Right lobe of liver (tissue), 4 donors: ENCODE results near the gene SIK3.

ENCODE experiments used
- CTCF ChIP-seq, 4 donors: fragments of 200-600 bp in 3 of 4; fragments of 450-650 bp in 1 of 4; IDR thresholded peaks; one replicate each; pipeline versions ENCODE4 v1.5.1 to v1.8.0; 2016 to 2022; ENCODE audit warnings: antibody characterized with exemption in 4 of 4, mild to moderate bottlenecking in 2 of 4
- POLR2A ChIP-seq: fragments of 450-650 bp; IDR thresholded peaks from one replicate; pipeline ENCODE4 v1.6.1; 2017; ENCODE audit warnings: antibody characterized with exemption, mild to moderate bottlenecking
- donor health status: DM: no; HTN: no; CAD: no.
- donor health status: DM: no; HTN: no; CAD: no.
- donor health status: DM: no; HTN: yes; CAD: no.

GRCh38 chr11:116798368-116798767, 299.9 kb downstream of the SIK3 start:
- TF ChIP-seq POLR2A (no peak), CTCF (IDR thresholded peaks at IDR 0.05) (no peak)
